Measurements from ENCODE around the gene NCOR2.

The NCOR2 gene

GRCh38 chr12:124559182-124560017, 8.0 kb downstream of the NCOR2 start:
- FAIRE-seq (no peak), DNase-seq (ENCODE audit: insufficient read length, low spot score) (no peak)
- TF ChIP-seq, protein P1, sequence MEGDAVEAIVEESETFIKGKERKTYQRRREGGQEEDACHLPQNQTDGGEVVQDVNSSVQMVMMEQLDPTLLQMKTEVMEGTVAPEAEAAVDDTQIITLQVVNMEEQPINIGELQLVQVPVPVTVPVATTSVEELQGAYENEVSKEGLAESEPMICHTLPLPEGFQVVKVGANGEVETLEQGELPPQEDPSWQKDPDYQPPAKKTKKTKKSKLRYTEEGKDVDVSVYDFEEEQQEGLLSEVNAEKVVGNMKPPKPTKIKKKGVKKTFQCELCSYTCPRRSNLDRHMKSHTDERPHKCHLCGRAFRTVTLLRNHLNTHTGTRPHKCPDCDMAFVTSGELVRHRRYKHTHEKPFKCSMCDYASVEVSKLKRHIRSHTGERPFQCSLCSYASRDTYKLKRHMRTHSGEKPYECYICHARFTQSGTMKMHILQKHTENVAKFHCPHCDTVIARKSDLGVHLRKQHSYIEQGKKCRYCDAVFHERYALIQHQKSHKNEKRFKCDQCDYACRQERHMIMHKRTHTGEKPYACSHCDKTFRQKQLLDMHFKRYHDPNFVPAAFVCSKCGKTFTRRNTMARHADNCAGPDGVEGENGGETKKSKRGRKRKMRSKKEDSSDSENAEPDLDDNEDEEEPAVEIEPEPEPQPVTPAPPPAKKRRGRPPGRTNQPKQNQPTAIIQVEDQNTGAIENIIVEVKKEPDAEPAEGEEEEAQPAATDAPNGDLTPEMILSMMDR (IDR thresholded peaks at IDR 0.05; ENCODE audit: insufficient read depth, missing control alignments) = no peak

- TF ChIP-seq, protein P1 (IDR thresholded peaks at IDR 0.05; ENCODE audit: insufficient read depth, missing control alignments) = no peak
- DNase-seq (ENCODE audit: insufficient read length, low spot score) (no peak), FAIRE-seq (no peak)
These were observed 9.1 kb downstream of the NCOR2 start for GRCh38 chr12:124558313-124558712.

DNA sequence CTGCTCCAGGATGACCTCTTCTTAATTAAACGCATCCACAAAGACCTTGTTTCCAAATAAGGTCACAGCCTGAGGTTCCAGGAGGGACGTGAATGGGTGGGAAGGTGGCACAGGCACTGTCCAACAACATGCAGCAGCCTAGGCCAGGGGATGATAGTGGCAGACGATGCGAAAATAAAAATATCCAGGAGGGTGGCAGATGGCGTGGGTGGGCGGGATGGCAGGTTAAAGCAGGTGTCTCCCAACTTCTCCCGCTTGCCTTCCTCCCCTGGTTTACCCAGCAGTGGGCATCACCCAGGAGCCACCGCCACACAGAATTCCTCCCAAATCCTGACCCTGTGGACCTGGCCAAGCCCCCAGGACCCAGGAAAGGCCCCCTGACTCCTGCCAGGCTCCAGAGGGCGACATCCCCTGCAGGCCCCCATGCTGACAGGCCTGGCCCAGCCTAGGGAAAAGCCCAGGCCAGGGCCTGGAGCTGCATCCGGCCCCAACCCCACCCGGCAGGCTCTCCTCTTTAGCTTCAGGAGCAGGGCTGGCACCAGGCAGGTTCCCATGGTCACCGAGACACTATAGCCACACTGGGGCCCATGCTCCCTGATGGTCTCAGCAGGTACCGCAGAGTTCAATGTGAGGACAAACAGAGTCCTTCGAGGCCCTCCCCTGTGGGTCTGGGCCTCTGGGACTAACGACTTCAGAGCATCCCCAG, 9.7 kb downstream of the NCOR2 start:
- FAIRE-seq = no peak

DNA sequence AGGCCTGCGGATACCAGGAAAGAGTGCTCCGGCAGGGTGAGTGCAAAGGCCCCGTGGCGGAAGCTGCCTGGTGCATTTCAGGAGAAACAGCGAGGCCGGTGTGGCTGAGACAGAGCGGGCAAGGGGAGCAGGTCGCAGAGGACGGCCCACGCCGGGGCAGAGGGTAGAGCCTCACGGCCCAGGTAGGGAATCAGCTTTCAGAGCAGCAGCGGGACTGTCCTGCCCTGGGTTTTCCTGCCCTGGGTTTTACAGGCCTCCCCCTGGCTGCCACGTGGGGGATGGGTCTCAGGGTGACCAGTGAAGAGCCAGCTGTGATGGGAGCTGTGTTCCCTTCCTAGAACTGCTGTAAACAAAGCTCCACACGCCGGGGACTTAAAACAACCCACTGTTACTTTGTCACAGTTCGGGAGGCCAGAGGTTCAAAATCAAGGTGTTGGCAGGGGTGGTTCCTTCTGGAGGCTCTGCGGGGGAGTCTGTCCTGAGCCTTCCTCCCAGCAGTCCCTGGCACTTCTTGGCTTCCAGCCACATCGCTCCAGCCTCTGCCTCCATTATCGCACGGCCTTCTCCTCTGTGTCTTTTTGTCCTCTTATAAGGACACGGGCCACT, 10.4 kb downstream of the NCOR2 start:
- DNase-seq (ENCODE audit: insufficient read length, low spot score) (no peak), FAIRE-seq (no peak)
- TF ChIP-seq, protein P1 (IDR thresholded peaks at IDR 0.05; ENCODE audit: insufficient read depth, missing control alignments) = no peak

More for the DNA sequence above, 9.7 kb downstream of the NCOR2 start:
- TF ChIP-seq, protein P1 (IDR thresholded peaks at IDR 0.05; ENCODE audit: insufficient read depth, missing control alignments) = no peak
- DNase-seq (ENCODE audit: insufficient read length, low spot score) = no peak

DNA sequence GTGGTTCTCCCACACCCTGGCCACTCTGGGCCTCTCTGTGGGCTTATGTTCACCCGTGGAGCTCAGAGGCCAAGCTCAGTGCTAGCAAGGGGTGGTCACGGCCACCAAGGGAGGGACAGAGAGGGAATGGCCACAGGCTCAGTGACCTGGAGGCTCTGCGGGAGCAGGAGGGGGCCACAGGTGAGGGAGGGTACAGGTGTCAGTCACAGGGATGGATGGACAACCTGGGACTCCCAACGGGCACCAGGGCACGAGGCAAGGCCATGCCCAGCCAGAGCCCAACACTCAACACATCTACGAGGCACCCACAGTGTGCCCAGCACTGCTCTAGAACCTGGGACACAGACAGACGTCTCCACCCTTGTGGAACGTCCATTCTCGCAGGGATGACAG, 11.3 kb downstream of the NCOR2 start:
- TF ChIP-seq, protein P1 (IDR thresholded peaks at IDR 0.05; ENCODE audit: insufficient read depth, missing control alignments) = no peak
- no peak for DNase-seq (ENCODE audit: insufficient read length, low spot score)
- FAIRE-seq = no peak

- DNase-seq (ENCODE audit: insufficient read length, low spot score) (no peak), FAIRE-seq (no peak)
- TF ChIP-seq, protein P1 (IDR thresholded peaks at IDR 0.05; ENCODE audit: insufficient read depth, missing control alignments) = no peak
These were observed 12.0 kb downstream of the NCOR2 start for GRCh38 chr12:124555168-124556073.

Data from D721Med (cell line).